ENCODE measurements around the gene COL6A3.

COL6A3 gene, protein sequence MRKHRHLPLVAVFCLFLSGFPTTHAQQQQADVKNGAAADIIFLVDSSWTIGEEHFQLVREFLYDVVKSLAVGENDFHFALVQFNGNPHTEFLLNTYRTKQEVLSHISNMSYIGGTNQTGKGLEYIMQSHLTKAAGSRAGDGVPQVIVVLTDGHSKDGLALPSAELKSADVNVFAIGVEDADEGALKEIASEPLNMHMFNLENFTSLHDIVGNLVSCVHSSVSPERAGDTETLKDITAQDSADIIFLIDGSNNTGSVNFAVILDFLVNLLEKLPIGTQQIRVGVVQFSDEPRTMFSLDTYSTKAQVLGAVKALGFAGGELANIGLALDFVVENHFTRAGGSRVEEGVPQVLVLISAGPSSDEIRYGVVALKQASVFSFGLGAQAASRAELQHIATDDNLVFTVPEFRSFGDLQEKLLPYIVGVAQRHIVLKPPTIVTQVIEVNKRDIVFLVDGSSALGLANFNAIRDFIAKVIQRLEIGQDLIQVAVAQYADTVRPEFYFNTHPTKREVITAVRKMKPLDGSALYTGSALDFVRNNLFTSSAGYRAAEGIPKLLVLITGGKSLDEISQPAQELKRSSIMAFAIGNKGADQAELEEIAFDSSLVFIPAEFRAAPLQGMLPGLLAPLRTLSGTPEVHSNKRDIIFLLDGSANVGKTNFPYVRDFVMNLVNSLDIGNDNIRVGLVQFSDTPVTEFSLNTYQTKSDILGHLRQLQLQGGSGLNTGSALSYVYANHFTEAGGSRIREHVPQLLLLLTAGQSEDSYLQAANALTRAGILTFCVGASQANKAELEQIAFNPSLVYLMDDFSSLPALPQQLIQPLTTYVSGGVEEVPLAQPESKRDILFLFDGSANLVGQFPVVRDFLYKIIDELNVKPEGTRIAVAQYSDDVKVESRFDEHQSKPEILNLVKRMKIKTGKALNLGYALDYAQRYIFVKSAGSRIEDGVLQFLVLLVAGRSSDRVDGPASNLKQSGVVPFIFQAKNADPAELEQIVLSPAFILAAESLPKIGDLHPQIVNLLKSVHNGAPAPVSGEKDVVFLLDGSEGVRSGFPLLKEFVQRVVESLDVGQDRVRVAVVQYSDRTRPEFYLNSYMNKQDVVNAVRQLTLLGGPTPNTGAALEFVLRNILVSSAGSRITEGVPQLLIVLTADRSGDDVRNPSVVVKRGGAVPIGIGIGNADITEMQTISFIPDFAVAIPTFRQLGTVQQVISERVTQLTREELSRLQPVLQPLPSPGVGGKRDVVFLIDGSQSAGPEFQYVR (N-terminal part only)

DNA sequence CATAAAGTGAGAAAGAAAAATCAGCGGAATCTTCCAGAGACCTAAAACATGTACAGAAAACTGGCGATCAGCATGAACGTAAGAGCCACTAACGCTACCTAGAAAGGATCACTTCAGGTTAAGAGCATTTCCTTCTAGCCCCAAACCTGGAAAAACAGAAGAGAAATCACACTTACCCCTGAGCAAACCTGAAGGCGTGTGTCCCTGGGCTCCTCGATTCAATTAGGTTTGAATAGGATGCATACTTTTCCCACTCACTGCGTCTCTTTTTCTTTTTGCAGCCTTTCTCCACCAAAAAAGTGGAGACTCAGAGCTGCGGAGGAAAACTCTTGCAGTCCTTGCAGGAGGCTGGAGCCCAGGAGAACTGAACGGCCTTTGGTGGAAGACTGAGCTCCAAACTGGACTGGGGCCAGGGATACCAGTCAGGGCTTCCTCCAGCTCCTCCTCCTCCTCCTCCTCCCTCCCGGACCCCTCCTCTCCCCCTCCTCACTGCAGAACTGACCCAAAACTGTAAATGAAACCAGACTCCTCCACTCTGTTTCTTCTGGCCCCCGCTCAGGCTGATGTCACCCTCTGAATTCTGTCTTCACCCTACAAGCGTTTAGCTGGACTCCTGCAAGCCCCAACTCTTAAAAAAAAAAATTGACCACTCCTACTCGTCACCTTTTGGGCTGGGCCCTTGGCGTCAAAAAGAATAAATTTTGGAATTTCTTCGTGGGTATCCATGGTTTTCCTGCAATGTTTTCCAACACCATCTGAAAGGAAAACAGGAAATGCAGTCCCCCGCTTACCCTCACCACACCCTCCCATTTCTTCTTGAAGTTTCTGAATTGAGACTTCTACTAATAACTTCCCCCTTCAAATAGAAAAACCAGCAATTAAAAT lies at the start of gene COL6A3:
TSS of gene COL6A3 (minus strand) at position 388 of the 885 bp plus-strand sequence. CDS start 17,347 bp downstream, outside the sequence.
- Mint-ChIP-seq H3K36me3 (no peaks in the 10 kb centered on the region), H3K4me1 (no peaks in the 10 kb centered on the region), H3K9me3 (no peaks in the 10 kb centered on the region), H3K4me3 (no peak within 1 kb of the TSS), H3K27ac (no peak within 1 kb of the TSS), H3K27me3 (peaks cover 62% of the 10 kb centered on the region)
- no peak for ATAC-seq

DNA sequence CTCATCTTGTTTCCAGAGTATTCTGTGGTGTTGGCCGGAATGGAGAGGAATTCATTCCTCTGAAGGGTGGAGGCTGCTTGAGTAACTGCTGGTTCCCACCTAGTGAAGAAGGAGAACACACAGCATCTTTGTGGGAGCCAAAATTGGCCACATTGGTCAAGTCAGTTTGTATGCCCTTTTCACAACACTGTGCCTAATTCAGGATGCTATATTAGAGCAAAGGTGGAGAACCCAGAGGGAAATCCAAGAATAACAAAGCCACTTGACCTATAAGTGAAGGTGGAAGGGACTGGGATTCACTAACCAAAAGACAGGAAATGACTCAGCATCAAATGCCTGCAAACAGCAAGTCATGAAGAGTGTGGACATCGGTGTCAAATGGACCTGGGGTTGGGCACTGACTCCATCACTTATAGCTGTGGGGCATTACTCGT lies 45.8 kb upstream of the COL6A3 start:
- H3K9me3 Mint-ChIP-seq, result peaks cover 5% of the 10 kb centered on the region
- H3K27ac Mint-ChIP-seq, result no peak overlapping the region
- no peak for ATAC-seq
- peaks cover 40% of the 10 kb centered on the region for H3K27me3 Mint-ChIP-seq
- no peak overlapping the region for H3K4me3 Mint-ChIP-seq
- no peaks in the 10 kb centered on the region for H3K36me3 Mint-ChIP-seq
- no peaks in the 10 kb centered on the region for H3K4me1 Mint-ChIP-seq

DNA sequence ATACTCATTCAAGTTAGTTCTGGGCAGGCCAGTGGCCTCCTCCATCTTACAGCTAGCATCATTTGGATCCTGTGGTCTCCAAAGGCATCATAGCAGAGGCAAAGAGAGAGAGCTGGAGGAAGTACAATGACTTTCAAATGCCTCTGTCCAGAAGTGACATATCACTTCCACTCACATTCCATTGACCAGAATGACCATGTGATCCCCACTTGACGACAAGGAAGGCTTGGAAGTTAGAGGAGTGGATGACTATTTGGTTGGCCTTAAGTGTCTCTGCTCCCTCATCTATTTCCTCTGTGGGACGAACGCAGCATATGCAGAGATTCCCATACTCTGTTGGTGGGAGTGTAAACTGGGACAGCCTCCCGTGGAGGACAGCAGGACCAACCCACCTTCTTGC lies 45.3 kb upstream of the COL6A3 start:
- no peaks in the 10 kb centered on the region for H3K36me3 Mint-ChIP-seq
- peaks cover 40% of the 10 kb centered on the region for H3K27me3 Mint-ChIP-seq
- H3K9me3 Mint-ChIP-seq, result peaks cover 5% of the 10 kb centered on the region
- H3K4me3 Mint-ChIP-seq, result no peak overlapping the region
- no peaks in the 10 kb centered on the region for H3K4me1 Mint-ChIP-seq
- ATAC-seq, result no peak
- no peak overlapping the region for H3K27ac Mint-ChIP-seq

DNA sequence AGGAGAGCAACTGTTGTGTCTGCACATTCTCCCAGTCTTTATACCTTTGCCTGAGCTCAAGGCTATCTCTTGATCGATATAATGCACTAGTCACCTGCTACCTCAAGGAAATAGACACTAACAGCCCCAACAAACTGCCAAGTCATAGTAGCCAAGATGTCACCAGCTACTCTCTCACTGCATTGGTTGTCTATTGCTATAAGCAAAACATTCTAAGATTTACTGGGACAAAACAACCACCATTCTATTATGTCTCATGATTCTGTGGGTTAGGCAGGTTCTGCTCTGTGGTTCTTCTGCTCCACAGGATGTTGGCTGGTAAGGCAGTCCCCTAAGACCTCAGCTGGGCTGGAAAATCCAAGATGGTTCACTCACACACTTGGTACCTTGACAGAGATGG lies 44.6 kb upstream of the COL6A3 start:
- H3K27me3 Mint-ChIP-seq, result peaks cover 44% of the 10 kb centered on the region
- H3K9me3 Mint-ChIP-seq, result peaks cover 5% of the 10 kb centered on the region
- ATAC-seq, result no peak
- H3K27ac Mint-ChIP-seq, result no peak overlapping the region
- no peaks in the 10 kb centered on the region for H3K4me1 Mint-ChIP-seq
- H3K4me3 Mint-ChIP-seq, result no peak overlapping the region
- H3K36me3 Mint-ChIP-seq, result no peaks in the 10 kb centered on the region

DNA sequence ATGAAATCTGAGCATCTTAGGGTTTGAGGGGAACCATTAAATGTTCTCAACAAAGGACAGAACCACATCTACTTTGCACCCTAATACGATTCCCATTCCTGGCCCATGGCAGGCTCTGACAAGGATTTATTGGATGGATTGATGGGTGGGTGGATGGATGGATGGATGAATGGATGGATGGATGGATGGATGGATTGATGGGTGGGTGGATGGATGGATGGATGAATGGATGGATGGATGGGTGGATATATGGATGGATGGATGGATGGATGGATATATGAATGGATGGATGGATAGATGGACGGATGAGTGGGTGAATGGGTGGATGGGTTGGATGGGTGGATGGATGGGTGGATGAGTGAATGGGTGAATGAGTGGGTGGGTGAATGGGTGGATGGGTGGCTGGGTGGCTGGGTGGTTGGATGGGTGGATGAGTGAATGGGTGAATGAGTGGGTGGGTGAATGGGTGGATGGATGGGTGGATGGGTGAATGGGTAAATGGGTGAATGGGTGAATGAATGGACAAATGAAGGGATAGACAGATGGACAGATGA lies 43.5 kb upstream of the COL6A3 start:
- no peaks in the 10 kb centered on the region for H3K36me3 Mint-ChIP-seq
- no peak overlapping the region for H3K27ac Mint-ChIP-seq
- no peak for ATAC-seq
- H3K27me3 Mint-ChIP-seq, result peaks cover 49% of the 10 kb centered on the region
- H3K4me1 Mint-ChIP-seq, result no peaks in the 10 kb centered on the region
- H3K9me3 Mint-ChIP-seq, result peaks cover 5% of the 10 kb centered on the region
- no peak overlapping the region for H3K4me3 Mint-ChIP-seq

DNA sequence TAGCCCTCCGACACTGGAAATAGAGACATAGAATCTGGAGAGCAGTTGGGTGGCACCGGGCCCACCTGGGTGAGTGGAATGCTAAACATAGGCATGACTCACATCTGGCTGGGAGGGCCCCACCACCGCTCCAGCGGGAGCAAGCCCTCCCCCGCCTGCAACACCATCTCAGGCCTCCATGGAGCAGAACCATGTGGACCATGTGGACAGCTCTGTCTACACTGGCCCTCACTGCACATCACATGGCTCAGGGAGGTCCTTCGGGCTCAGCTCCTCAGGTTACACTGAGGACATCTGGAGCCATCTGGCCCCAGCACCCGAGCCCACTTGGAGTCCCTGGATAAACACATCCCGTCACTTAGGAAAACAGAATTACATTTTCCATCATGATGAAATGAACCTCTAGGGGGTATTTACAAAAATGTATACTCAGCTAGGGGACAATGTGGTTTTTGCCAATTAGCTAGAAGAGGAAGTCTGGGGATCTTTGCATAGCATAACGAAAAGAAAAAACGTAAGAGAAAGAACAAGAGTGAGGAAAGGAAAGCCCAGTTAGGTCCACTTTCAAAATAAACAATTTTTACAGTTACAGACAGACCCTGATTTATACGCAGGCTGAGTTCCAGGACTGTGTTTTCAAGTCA lies 42.4 kb upstream of the COL6A3 start:
- peaks cover 5% of the 10 kb centered on the region for H3K9me3 Mint-ChIP-seq
- H3K27ac Mint-ChIP-seq, result no peak overlapping the region
- H3K27me3 Mint-ChIP-seq, result peaks cover 58% of the 10 kb centered on the region
- H3K36me3 Mint-ChIP-seq, result no peaks in the 10 kb centered on the region
- peak; percentile 52 for ATAC-seq
- no peak overlapping the region for H3K4me3 Mint-ChIP-seq
- no peaks in the 10 kb centered on the region for H3K4me1 Mint-ChIP-seq

DNA sequence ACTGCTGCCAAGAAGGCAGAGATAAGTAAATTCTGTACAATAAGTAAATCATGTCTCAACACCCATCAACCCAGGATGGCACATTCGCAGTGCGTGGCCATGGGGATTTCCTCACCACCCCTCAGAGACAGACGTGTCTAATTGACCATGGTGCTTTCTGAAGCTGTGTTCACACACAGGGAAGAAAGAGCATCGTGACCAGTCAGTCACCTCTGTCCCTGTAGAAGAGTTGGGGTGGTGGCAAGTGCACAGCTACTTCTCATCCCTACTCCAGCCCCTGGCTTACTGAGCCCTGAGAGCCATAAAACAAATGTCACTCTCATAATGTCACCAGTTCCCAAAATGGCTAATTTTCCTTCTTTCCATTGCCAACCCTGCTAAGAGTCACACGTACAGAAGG lies 41.8 kb upstream of the COL6A3 start:
- Mint-ChIP-seq H3K9me3 (peaks cover 5% of the 10 kb centered on the region), H3K36me3 (no peaks in the 10 kb centered on the region), H3K27ac (no peak overlapping the region), H3K27me3 (peaks cover 58% of the 10 kb centered on the region), H3K4me3 (no peak overlapping the region), H3K4me1 (no peaks in the 10 kb centered on the region)
- ATAC-seq, result peak; percentile 46

DNA sequence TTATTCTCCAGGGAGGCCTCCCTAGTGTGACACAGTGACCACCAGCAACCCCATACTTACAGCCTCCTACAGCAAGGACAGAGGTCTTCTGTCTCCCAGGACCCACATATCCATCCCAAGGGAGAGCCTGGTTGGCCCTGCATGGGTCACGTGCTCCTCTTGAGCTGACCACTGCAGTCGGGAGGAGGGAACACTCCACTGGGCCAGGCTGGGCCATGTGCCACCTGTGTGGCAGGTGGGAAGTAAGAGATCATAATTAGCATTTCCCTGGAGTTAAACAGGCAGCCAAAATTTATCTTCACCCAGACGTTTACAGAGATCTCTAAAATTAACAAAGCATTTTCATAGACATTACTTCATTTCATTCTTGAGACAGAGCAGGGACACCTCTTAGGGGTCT lies 39.7 kb upstream of the COL6A3 start:
- Mint-ChIP-seq H3K36me3 (no peaks in the 10 kb centered on the region), H3K27me3 (peaks cover 67% of the 10 kb centered on the region), H3K27ac (no peak overlapping the region), H3K4me1 (no peaks in the 10 kb centered on the region), H3K4me3 (no peak overlapping the region), H3K9me3 (peaks cover 5% of the 10 kb centered on the region)
- ATAC-seq, result no peak

DNA sequence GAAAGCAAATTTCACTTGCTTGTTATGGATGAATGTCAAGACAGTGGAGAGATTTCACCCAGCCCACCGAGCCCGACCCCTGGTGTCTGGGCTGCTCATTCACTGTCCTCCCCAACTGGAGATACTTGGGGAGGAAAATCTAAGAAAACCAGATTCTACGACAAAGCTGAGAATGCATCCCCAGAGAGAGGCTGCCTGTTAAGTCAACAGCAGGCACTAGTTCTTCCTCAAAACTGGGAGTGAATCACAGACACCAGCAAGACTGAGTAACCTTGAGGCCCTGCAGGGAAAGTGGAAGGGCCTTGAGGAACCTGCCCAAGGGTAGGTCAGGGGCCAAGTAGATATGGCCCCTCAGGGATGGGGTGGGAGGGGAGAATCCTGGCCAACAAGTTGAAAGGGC lies 38.9 kb upstream of the COL6A3 start:
- H3K27me3 Mint-ChIP-seq, result peaks cover 60% of the 10 kb centered on the region
- peaks cover 5% of the 10 kb centered on the region for H3K9me3 Mint-ChIP-seq
- no peak overlapping the region for H3K27ac Mint-ChIP-seq
- H3K4me3 Mint-ChIP-seq, result no peak overlapping the region
- H3K36me3 Mint-ChIP-seq, result no peaks in the 10 kb centered on the region
- H3K4me1 Mint-ChIP-seq, result no peaks in the 10 kb centered on the region
- no peak for ATAC-seq

DNA sequence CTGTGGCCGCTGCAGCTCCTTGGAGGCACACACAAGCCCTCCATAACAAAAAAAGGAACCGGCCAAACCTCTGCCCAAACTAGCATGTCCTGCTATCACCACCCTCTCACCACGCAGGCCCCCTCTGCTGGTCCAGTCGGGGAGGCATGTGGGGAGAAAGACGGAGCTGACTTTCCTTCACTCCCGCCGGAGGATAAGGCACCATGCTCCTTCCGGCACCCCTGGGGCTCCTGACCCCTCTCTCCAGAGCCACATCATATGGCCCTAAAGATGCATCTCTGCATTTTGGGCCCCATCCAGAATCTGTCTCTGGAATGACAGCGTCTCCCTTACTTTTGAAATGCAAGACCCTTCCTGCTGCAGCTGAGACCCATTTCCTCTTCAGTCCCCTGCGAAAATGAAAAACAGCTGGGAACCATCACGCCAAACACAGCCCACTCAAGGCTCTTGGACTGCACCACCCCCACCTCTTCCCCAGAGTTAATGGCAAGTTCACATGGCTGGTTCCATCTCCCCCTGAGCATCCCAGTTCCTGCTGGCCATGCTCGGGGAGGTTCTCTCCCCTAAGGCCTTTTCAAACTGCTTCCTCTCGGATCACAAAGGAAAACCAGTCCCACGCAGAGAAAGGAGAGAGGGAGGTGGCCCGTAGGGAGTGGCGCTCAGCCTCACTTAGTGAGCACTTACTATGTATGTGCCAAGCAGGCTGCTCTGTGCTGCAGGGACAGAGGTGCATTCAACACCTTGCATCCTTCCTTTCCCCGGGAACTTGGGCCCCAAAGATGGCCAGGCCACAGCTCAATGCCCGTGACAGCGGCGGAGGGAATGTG lies 37.9 kb upstream of the COL6A3 start:
- H3K27me3 Mint-ChIP-seq, result peaks cover 50% of the 10 kb centered on the region
- no peaks in the 10 kb centered on the region for H3K4me1 Mint-ChIP-seq
- H3K36me3 Mint-ChIP-seq, result no peaks in the 10 kb centered on the region
- H3K27ac Mint-ChIP-seq, result no peak overlapping the region
- H3K4me3 Mint-ChIP-seq, result no peak overlapping the region
- H3K9me3 Mint-ChIP-seq, result no peaks in the 10 kb centered on the region
- ATAC-seq, result no peak

DNA sequence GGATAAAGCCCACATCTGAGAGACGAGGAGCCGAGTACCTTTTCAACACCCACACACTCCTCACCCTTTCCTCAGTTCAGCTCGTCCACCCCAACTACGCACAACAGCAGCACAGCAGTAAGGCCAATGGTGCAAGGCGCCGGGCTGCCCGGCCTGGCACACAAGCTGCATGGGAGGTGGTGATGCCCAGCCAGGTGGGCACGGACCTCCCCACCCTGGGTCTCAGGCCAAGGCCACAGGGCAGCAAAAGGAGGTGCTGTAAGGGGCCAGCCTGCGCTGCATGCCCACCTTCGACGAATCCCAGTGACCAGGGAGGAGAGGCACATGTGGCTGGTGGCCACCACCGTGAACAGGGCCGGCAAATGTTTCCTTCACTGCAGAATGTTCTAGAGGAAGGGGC lies 36.6 kb upstream of the COL6A3 start:
- peaks cover 40% of the 10 kb centered on the region for H3K27me3 Mint-ChIP-seq
- H3K4me1 Mint-ChIP-seq, result no peaks in the 10 kb centered on the region
- no peak overlapping the region for H3K4me3 Mint-ChIP-seq
- no peaks in the 10 kb centered on the region for H3K9me3 Mint-ChIP-seq
- H3K36me3 Mint-ChIP-seq, result no peaks in the 10 kb centered on the region
- no peak for ATAC-seq
- no peak overlapping the region for H3K27ac Mint-ChIP-seq

DNA sequence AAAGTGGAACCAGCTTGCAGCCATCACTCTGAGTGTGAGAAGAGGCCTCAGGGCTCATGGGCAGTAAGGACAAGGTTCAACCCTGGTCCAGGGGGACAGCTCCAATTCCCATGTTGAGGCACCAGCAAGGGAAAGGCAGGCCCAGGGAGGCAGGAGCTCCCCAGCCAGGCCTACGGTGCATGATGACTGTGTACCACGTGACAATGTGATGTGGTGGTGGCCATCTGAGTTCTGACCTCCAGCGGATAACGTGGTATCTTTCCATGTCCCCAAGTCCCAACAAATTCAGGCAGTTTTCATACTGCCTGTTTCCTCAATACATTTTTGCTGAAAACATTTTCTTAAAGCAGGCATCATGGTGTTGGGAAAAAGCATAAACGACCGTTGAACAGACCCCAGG lies 36.1 kb upstream of the COL6A3 start:
- H3K36me3 Mint-ChIP-seq, result no peaks in the 10 kb centered on the region
- no peak overlapping the region for H3K4me3 Mint-ChIP-seq
- peaks cover 36% of the 10 kb centered on the region for H3K27me3 Mint-ChIP-seq
- H3K4me1 Mint-ChIP-seq, result no peaks in the 10 kb centered on the region
- no peak for ATAC-seq
- no peak overlapping the region for H3K27ac Mint-ChIP-seq
- H3K9me3 Mint-ChIP-seq, result no peaks in the 10 kb centered on the region

DNA sequence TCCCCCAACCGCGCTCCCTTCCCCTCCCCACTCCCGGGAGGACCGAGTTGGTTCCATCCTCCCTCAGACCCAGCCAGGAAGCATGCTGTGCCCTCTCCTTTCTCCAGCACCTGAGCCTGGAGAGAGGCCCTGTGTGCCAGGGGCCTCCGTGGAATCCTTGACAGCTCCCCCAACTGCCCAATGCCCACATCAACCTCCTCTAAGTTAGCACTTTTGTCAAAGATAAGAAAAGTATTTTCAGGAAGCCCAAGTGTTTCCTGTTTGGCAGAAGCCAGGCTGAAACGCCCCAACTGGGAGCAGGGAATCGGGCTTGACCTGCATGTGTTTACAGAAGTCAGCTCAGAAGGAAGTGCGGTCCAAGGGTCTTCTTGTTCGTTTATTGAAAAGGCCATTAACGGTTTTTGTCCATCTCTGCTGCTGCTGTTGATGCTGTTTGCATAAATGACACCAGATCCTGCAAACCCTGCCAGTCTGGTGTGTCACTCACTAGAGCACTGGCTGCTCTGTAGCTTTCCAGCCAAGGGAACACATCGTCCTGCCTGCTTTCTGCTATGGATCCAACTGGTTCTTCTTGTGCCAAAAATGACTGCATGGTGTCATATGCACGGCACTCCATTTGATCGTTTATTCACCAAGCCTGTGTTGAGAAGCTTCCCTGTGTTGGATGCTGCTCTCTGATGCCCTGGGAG lies 35.4 kb upstream of the COL6A3 start:
- H3K4me3 Mint-ChIP-seq, result no peak overlapping the region
- no peak overlapping the region for H3K27ac Mint-ChIP-seq
- ATAC-seq, result no peak

More for the DNA sequence above, 35.4 kb upstream of the COL6A3 start:
- H3K9me3 Mint-ChIP-seq, result no peaks in the 10 kb centered on the region
- H3K27me3 Mint-ChIP-seq, result peaks cover 39% of the 10 kb centered on the region
- no peaks in the 10 kb centered on the region for H3K36me3 Mint-ChIP-seq
- no peaks in the 10 kb centered on the region for H3K4me1 Mint-ChIP-seq

Measured in stimulated activated memory B cell treated with anti-CD40 and anti-IgM and Interleukin-4, amounts not matched to agents 10 μg/mL and 1 μg/mL and 100 μg/mL, for 72 hours (primary cell).